ENCODE measurements around the gene ST8SIA6.
"Not testable (repeated sequence)": the region's sequence is repeated elsewhere in the genome, so short reads cannot be mapped to it uniquely, and the experiment has no call there.

The ST8SIA6 gene, protein sequence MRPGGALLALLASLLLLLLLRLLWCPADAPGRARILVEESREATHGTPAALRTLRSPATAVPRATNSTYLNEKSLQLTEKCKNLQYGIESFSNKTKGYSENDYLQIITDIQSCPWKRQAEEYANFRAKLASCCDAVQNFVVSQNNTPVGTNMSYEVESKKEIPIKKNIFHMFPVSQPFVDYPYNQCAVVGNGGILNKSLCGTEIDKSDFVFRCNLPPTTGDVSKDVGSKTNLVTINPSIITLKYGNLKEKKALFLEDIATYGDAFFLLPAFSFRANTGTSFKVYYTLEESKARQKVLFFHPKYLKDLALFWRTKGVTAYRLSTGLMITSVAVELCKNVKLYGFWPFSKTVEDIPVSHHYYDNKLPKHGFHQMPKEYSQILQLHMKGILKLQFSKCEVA

DNA sequence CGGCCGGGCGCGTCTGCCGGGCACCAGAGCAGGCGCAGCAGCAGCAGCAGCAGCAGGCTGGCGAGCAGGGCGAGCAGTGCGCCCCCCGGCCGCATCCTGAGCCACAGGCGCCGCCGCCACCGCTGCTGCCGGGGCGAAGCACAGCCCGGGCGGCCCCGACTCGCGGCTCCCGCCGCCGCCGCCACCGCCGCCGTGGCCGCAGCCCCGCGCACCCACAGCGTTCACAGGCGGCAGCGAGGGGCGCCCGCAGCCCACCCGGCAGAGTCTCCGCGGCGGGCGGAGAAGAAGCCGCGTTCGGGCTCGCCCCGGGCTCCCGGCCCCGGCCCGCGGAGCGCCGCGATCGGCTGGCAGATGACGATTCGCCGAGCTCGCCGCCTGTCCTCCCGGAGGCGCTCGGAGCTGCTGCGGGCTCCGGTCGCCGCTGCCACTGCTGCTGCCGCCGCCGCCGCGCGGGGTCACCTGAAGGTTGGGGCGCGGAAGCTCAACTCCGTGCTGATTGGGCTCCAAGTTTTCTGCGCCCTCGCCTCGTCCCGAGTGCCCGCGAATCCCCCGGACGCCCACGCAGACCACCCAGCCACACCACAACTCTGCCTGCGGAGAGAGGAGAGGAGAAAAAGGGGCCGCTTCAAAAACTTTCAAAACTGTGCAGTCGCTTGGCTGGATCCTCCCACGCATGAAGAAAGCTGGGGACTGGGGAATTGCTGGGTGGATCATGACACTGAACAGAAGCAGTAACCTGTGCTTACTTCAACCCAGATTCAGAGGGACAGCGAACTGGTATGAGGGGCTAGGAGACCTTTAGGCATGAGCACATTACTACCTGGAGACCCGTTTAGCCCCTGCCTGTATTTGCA lies at the start of gene ST8SIA6:
Gene ST8SIA6 (minus strand): TSS at position 435 of the 854 bp plus-strand sequence. CDS start 340 bp downstream, at position 95.
- peak in 1 of 3 experiments; percentile 45 for DNase-seq (ENCODE audit: low read depth in 3 of 3)

DNA sequence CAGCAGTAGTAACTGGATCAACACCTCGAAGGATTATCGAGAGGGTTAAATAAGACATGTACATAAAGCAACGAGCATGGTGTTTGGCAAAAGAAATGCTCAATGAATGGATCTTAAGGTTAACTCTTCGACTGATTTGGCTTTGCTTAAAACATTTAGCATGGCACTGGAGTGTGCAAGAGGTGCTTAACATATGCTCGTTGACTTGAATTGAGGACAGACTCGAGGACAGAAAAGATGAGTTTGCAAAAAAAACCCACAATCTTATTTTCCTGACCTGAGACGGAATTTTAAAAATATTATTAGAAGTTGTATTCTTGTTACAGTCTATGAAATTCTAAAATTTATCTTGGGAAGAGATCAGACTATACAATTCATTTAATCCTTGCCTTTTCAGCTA lies 49.4 kb upstream of the ST8SIA6 start:
- DNase-seq (ENCODE audit: low read depth in 3 of 3), result no peak

DNA sequence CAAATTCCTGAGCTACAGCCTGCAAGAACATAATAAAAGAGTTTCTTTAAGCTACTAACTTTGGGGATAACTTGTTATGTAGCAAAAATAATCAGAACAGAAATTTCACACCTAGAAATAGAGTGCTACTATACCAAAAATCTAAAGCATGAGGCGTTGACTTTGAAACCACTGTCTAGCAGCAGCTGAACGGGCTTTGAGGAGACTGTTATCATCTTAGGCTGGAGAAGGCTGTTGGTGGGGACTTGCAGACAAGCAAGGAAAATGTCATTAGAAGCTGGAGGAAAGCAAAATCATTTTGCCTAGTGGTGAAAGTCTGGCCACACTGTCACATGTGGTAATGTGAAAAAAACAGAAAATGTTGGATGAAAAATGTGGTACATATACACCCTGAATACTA lies 48.4 kb upstream of the ST8SIA6 start:
- DNase-seq (ENCODE audit: low read depth in 3 of 3), result no peak

- not testable (repeated sequence) for DNase-seq (ENCODE audit: low read depth in 3 of 3)
These were observed 44.6 kb upstream of the ST8SIA6 start for GRCh38 chr10:17499014-17499413.

DNA sequence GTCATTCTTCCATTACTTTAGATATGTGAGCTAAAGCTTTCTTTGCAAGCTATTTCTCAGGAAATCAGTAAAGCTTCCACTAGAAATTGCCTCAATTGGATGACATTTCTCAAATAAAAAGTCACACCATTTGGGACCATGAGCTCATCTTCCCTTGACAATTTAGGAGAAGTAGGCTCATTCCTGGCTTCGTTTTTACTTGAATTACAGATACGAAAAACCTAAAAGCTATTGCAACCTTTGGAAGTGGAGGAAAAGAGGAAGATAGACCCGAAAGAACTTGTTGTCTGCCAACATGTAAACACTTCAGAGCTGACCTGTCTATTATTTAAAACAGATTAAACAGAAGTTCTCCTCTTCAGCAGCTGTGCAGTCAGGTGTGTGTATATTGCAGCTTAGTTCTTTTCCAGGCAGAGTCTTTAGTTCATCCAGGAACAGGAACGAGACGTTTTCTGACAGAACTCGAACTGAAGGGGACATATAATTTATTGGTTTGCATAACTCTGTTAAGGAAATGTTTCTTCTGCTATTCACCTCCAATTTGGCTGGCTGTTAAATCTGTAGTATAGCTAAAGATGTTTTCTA lies 43.1 kb upstream of the ST8SIA6 start:
- DNase-seq (ENCODE audit: low read depth in 3 of 3), result no peak

DNA sequence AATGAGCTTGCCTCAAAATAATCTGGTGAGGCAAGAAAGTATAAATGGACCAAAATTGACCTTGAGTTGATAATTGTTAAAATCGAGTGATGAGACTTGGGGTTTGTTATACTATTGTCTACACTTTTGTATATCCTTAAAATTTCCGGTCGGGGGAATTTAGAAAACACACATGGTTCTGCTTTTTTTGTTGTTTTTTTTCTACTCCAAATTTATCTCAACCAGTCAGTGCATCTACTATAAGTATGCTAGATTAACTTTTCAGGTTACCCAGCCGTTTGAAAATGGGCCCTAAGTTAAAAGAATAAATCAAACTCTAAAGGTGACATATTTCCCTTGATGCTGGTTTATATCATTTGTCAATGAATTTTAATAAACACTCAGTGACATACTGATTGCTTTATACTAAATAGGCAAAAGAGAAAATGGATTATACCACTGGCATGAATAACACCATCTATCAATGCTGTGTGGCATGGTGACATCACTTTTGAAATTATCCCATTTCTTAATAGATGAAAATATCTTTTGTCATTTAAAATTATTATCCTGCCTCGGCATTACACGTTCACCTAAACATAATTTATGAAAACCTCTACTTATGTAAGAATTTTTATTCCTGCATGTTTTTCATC lies 40.3 kb upstream of the ST8SIA6 start:
- no peak for DNase-seq (ENCODE audit: low read depth in 3 of 3)

DNA sequence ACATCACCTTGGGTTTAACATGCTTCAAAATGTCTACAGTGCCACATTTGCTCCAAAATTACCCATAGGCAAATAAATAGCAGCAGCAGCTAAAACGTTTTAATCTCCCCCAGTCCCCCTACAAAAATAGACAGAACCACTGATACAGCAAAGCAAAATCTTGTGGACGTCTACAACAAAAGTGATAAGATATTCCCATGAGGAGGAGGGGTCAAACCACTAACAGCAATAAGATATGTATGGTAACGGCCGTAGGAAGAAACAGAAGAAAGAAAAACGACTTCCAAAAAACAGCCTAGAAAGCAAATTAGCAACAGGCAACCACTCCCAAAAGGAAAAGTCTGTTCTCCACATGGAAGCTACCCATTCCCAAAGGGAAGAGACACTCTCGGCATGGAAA lies 34.5 kb upstream of the ST8SIA6 start:
- DNase-seq (ENCODE audit: low read depth in 3 of 3), result no peak

DNA sequence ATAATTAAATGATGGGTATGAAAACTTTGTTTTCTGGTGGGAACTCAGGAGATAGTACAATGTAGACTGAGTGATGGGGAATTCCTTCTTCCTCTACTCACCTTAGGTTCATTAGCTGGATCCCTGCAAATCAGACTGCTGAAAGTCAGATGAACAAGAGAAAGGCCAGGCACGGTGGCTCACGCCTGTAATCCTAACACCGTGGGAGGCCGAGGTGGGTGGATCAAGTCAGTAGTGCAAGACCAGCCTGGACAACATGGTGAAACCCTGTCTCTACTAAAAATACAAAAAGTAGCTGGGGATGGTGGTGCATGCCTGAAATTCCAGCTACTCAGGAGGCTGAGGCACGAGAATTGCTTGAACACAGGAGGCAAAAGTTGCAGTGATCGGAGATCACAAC lies 28.7 kb upstream of the ST8SIA6 start:
- DNase-seq (ENCODE audit: low read depth in 3 of 3), result no peak

GRCh38 chr10:17479822-17480221 lies 25.4 kb upstream of the ST8SIA6 start:
- DNase-seq (ENCODE audit: low read depth in 3 of 3), result no peak

GRCh38 chr10:17479015-17479615 lies 24.7 kb upstream of the ST8SIA6 start:
- no peak for DNase-seq (ENCODE audit: low read depth in 3 of 3)

DNA sequence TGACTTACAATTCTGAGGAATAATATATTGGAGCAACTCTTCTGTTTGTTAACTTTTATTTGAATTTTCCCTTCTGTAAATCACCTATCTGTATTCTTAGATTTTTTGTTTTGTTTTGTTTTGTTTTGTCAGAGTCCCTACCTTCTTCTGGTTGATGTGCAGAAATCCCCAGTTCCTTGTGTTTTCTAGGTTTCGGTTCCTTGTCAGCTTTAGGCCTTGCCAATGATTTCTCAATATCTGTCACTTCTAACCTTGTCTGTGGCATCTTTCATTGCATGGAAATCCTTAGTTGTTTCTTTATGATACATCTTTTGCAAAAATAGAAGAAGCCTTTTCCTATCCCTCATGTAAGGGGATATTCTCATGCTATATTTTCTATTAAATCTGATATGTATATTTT lies 21.7 kb upstream of the ST8SIA6 start:
- DNase-seq (ENCODE audit: low read depth in 3 of 3), result no peak

DNA sequence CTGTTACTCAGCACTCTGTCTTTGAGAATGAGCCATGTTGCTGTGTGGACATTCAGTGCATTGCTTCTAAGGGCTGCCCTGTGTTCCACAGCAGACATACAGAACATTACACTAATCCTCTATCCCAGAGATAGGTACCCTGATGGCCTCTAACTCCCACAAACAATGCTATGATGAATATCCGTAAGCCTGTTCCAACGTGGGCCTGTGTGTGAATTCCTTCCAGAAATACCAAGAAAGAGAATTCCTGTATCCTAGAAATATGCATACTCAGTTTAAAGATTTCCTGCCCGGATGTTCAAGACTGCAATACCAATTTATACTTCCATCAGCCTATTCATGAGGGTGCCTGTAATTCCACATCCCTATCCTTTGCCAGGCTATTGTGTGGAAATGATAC lies 21.3 kb upstream of the ST8SIA6 start:
- DNase-seq (ENCODE audit: low read depth in 3 of 3), result no peak

DNA sequence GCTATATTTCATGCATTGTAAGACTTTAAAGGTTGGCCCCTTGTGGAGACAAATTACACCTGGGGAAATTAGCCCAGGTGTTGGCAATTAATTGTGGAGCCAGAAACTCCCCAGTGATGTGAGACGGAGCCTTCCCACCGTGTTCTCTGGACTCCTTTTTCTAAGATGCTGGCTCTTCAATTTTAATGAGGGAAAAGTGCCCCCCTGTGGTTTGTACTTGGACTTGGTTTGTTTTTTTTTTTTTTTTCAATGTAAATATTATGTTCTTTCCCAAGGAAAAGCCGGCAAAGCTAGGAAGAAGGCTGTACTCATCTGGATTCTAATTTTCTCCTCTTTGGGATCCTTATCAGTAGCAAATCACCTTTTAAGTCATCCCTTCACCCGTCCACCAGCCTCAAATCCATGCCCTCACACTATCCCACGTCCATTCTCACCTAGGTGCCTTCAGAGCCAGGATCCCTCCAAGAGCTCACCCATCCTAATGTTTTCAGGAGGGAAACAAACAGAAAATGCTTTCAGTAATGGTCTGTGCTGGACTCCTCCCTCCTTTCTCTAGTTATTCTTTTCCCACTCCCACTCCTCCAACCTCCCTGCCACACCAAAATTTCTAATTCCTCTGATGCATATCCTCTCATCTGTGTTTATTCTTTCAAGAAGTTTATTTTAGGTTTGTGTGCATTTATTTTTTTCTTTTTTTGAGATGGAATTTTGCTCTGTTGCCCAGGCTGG lies 20.4 kb upstream of the ST8SIA6 start:
- no peak for DNase-seq (ENCODE audit: low read depth in 3 of 3)

DNA sequence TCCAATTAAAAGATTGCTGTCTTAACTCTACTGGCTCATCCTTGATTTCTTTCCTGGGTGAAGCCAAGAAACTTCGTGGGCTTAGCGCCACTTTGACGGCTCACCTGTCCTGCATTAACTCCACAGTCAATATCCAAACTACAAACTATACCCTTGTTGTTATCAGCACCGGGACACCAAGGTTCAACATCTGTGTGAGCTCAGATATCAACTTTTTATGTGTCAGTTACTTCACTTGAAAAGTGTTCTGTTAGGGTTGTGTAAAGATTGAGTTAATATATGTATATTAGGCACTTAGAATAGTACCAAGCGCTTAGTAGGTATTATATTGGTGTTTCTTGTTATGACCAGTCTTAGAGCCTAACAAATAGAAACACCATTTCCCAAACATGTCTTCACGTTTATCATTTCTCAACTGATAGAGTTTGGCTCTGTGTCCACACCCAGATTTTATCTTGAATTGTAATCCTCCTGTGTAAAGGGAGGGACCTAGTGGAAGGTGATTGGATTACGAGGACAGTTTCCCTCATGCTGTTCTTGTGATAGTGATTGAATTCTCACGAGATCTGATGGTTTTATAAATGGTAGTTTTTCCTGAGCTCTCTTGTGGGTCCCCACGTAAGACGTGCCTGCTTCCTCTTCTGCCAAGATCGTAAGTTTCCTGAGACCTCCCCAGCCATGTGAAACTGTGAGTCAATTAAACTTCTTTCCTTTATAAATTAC lies 19.0 kb upstream of the ST8SIA6 start:
- DNase-seq (ENCODE audit: low read depth in 3 of 3), result no peak

GRCh38 chr10:17472481-17473227 lies 18.3 kb upstream of the ST8SIA6 start:
- no peak for DNase-seq (ENCODE audit: low read depth in 3 of 3)

- no peak for DNase-seq (ENCODE audit: low read depth in 3 of 3)
These were observed 15.9 kb upstream of the ST8SIA6 start for GRCh38 chr10:17470246-17470645.

GRCh38 chr10:17465328-17466125 lies 11.1 kb upstream of the ST8SIA6 start:
- no peak for DNase-seq (ENCODE audit: low read depth in 3 of 3)

DNA sequence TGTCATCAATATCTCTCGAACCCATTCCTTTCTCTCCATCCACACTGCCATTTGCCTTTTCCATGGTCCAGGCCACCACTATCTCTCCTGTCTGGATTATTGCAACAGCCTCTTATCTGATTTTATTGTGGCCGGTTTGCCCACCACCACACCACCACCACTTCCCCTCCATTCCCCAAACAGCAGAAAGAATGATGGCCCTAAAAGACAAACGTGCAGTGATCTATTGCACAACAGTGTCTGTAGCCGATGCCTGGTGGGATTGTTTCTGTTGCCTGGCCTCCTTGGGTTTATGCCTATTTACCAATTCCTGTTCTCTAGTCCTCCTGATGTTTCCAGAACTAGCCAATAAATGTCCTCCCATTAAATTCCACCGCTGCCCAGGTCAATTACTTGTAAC lies 10.2 kb upstream of the ST8SIA6 start:
- DNase-seq (ENCODE audit: low read depth in 3 of 3), result no peak

DNA sequence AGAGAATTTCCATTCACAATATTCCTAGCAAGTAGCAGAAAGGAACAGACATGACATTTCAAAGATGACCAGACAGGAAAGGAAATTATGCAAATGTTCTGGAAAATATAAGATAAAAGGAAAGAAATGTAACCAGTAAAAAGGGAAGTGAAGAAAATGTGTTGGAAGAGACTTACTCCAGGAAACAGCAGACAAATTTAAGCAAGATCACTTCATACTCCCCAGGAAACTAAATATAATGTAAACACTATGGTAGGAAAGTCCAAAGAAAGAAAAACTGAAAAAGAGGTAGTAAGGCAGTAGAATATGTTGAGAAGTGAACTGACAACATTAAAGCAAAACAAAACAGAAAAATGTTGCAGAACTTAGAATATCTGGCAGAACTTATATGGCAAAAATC lies 6.4 kb upstream of the ST8SIA6 start:
- DNase-seq (ENCODE audit: low read depth in 3 of 3), result no peak
